EH (cell line): ENCODE results near the gene USP27X.

Experiments used
- DNase-seq: peaks from one replicate; pipeline ENCODE4 v3.0.0-alpha.2; 2015; ENCODE audit warnings: low read depth

Gene USP27X

DNA sequence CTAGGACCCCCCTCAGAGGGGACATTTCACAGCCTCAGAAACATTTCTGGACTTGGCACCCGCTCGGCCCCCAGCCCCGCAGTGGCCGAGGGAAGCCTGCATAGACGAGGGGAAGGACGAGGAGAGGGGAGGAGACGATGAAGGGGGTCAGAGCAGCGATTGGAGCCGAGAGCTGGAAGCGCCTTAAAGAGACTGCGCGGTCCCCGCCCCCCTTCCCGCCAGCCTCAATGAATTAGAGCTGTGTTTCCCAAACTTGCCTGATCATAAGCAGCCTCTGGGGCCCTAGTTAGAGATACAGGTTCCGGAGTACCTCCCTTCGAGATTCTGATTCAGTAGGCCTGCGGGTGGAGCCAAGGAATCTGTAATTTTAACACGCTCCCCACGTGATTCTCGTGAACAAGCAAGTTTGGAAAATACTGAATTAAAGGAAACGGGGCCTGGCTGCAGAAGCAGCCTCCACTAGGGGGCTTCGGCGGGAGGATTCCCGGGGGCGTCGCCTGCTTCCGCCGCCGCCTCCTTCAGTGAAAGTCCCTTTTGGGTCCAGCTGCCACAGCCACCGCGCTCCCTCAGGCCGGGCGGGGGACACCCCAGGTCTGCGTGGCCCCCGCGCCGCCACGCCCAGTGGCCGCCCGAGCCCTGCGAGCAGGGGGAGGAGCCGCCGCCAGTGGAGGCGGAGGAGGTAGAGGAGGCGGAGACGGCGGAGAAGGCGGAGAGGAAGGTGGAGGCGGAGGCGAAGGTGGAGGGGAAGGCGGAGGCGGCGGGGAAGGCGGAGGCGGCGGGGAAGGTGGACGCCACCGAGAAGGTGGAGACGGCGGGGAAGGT lies at the start of gene USP27X:
Gene USP27X, plus strand, starts transcription at position 651 of the 822 bp plus-strand sequence. CDS start 824 bp downstream, outside the sequence.
- peak; percentile 87 for DNase-seq

DNA sequence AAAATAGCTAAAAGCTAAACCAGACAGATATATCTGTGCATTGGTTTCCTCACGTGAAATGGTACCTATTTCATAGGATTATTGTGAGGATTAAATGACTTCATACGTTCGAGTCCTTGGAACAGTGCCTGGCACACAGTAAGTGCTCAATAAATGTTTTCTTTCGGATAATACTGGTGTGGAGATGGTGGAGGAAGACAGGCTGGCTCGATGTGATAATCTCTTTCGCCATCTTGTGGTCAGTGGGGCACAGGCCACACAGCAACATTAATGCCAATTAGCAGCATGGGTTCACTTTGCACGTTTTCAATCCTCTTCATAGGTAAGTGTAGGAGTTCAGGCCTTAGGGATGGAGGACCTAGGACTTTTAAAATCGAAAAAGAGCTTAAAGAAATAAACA lies 40.9 kb upstream of the USP27X start:
- DNase-seq: peak; percentile 32

DNA sequence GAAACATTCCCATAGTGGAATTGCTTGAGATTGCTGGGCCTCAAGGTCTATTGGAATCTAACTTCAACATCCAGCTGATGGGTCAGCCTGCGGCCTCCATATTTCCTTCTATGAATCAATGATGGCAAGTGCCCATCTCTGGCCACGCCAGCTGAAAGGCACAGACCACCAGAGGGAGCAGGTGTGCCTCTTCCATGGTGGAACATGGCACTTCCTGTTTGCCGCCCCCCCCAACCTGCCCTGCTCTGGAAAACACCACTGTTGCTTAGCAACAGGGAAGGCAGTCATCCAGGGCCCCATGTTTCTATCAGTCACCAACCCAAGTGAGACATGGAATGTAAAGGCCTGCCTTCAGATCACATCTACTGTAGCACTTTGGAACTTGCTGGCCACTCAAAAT lies 38.6 kb upstream of the USP27X start:
- peak; percentile 65 for DNase-seq

DNA sequence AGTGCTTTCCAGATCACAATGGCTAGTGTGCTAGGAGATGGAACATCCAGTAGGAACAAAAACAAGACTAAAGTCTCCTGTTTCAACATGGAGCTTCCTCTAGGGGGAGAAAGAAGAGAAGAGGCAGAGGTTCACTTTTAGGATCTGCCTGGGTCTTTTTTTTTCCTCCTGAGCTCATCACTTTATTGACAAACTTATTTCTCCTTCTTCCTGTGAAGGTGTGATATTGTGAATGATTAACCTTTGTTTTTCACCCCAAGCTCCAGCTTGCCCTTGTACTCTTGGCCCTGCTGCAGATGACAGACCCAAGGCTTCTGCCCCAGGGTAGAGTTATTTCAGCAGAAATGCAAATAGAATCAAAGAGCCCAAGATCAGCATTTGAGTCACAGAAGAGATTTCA lies 36.7 kb upstream of the USP27X start:
- no peak for DNase-seq

DNA sequence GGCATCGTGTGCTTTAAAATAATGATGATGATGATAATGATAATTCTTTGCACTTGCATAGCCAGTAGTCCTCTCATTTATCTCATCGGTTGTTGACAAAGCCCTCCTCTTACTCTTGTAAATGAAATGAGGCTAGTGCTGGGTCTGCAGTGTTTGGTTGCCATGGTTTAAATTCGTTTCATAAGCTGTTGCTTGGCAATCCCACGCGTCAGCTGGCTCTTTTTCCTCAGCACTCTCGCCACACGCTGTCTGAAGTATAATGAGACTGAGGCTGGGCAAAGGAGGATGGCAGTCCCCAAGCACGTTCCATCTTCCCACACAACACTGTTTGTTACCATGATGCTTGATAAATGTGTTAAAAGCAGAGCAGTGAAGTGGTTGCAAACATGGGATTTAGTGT lies 34.7 kb upstream of the USP27X start:
- no peak for DNase-seq

DNA sequence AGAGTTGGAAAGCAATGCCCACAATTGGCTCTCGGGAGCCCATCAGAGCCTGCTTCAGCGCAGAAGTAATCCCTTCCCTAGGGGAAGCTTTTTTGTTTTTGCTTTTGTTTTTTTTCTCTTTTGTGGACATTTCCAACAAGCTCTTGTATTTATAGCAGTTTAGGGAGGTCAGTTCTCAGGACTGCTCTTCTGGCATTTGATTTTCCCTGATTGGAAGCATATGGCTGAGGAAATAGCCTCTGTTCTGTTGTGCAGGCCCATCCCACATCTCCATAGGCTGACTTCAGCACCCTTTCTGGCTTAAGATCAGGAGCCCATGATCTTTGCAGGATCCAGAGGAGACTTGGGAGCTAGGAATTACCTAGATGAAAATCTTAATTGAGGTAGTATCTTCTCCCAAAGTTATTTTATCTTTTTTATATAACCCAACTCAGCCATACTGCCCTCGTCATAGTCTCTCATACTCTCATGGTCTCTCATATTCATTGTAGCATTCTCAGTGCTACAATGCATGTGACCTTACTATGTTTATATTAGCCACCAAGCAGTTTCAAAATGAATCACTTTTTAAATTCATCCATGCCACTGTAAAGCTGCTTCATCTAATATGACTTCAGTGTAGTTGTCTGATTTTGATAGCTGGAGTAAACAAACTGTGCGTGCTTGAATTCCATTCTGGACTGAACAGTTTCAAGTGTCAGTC lies 33.4 kb upstream of the USP27X start:
- peak; percentile 1 for DNase-seq

DNA sequence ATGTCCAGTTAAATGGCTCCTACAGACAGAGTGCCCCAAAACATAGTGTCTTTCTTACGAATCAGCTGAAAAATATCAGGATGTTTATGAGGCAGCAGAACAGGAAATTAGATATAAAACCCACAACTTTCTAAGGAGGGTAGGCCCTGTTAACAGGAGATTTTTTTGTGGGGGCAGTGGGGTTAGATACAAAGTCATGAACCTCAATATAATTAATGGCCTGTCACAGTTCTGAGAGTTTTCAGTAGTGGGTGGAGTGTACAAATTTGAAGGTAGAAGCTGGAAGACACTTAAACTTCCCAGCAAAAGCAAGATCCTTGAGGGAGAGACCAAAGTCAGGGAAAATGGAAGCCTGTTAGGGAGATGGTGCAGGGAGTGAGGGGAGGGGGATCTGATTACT lies 32.8 kb upstream of the USP27X start:
- no peak for DNase-seq

DNA sequence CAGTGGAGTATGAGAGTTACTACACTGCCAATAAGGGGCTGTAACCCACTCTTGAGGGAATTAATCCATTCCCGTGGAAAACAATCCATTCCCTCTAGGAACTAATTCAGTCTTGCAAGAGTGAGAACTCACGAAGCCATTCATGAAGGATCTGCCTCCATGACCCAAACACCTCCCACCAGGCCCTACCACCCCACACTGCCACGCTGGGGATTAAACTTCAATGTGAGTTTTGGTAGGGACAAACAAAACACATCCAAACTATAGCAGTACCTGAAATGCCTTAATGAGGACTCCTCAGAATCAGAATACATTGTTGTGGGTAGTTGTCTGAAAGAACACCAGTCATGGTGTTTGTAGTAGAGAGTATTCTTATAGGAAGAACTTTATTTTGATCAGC lies 31.0 kb upstream of the USP27X start:
- DNase-seq: no peak

DNA sequence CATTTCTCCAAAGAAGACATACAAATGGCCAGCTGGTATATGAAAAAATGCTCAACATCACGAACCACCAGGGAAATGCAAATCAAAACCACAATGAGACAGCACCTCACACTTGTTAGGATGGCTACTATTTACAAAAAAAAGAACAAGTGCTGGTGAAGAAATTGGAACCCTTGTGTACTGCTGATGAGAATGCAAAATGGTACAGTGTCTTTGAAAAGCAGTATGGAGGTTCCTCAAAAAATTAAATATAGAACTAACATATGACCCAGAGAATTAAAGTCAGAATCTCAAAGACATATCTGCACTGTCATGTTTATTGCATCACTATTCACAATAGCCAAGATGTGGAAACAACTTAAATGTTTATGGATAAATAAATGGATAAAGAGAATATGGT lies 29.3 kb upstream of the USP27X start:
- DNase-seq: no peak

DNA sequence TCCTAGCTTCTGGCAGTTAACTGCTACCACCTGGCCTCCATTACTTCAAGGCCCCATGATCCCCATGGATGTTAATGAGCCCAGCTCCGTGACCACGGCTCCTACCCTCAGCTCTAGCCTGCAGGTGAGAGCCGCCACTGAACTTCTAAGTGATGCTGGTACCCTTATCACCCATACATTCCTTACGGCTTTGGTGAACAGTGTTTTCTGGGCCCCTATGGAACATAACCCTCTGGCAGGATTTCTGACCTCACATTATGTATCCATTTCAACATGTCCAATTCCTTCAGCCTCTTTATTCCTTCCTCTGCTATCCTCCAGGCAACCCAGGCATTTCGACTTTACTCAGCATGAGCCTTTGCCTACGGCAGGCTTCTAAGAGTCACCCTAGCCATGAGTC lies 25.6 kb upstream of the USP27X start:
- DNase-seq: no peak

DNA sequence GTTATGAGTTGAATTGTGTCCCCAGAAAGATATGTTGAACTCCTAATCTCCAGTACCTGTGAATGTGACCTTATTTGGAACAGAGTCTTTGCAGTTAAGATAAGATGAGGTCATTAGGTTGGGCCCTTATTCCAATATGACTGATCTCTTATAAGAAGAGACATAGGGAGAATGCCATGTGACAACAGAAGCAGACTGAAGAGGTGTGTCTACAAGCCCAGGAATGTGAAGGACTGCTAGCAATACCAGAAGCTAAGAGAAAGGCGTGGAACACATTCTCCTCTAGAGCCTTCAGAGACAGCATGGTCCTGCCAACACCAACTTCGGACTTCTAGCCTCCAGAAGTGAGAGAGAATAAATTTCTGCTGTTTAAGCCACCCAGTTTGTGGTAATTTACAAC lies 22.5 kb upstream of the USP27X start:
- no peak for DNase-seq

DNA sequence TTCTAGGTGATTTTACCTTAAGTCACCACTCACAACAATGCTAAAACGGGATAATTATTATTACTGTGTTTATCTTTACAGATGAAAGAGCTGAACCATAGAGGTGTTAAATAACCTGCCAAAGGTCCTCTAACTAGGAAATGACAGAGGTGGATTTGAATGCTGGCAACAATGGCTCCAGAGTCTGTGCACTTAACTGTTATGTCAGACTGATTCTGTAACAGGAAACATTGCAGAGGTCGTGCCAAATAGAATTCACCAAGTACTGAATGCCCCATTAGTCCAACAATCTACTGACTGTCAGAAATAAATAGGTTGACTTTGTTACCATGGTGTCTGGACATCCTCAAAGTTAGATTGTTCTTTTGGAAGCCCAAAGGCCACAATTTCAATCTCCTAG lies 20.9 kb upstream of the USP27X start:
- DNase-seq: no peak

DNA sequence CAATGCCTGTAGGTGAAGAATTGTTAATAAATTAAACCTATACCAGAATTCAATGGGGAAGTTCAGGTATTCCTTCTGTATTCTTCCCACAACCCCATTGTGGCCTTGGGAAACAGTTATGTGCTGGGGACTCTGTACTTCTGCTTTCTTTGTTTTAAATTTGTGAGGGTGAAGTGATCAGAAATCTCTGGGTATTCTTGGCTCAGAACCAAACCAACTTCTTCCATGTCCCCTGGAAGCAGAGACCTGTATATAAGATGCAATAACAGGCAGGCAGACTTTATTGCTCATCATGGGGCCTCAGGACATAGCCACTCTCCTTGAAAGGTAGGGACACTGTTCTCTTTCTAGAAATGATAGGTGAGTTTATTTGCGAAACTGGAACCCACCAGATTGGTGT lies 19.8 kb upstream of the USP27X start:
- no peak for DNase-seq

DNA sequence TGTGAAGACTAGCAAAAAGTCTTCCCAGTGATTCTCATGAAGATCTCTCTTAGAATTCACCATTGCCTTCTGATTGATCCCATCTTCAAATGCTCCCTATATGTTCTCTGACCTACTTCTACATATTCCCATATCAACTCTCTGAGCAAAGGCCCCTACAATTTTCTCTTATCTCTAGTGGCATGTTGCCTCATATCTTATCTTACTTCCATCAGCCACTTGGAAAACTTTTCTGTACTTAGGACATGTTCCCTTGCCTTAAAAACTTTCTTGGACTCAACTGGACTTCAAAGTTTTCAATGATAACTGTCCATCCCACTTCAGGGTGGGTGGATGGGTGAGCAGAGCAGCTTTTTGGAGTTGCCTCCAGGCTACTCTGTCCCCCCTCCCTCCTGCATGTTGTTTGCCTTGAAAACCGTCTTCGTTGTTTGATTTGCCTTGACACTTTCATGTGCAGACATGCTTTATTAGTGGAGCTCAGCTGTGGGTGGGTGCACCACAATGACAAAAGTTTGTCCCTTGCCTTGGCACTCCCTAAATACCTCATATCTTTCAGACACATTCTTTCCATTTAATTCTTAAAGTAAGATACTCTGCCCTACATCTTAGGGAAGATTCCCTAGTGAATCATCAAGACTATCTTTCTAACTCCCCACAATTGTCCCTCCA lies 18.3 kb upstream of the USP27X start:
- no peak for DNase-seq

DNA sequence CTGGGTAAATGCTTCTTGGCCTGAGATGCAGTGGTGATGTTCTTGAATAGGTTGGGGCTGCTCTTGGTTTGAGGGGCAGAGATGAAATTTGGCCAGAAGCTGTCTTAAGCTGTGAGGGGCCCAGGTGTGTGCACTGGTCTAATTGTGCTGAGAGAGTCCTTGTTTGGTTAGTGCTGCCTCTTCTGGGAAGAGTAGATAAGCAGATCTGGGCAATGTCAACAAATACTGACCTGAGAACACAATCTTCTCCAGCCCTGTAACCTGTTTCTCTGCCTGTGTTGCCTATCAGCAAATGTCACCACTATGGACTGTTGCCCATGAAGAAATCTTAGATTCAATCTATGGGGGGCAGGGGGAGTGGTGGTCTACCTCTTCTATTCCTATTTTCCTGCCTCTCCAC lies 17.2 kb upstream of the USP27X start:
- DNase-seq: no peak

DNA sequence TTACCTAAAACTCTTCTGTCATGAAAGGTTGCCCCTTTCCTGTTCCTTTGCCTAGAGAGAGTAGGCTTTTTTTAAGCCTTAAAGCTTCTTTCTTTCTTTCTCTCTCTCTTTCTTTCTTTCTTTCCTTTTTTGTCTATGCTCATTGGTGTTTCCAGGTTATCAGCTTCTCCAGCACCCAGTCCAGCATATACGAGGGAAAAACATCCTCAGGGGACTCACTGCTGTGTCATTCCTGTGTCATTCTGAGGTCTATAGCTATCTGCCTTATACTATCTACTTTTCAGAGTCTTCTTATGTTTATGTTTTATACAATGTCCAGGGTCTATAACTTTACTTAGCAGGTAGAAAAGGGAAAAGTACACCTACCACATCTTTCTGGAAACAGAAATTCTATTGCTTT lies 10.5 kb upstream of the USP27X start:
- no peak for DNase-seq

DNA sequence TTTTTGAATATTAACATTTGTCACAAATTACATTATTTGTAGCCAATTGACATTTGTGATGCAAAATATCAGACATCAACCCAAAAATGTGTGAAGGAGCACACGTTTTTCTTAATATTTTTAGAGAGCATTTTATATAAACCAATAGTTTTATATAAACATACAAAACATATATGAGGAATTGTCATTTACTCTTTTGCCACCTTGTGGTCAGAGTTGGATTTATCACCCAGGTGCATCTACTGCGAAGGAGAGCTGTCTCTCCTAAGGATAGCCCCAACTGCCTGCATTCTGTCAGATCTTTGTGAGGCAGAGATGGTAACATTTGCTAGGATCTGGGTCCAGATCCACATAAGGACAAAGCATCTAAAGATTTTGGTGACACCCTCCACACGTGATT lies 2.5 kb upstream of the USP27X start:
- peak; percentile 26 for DNase-seq

DNA sequence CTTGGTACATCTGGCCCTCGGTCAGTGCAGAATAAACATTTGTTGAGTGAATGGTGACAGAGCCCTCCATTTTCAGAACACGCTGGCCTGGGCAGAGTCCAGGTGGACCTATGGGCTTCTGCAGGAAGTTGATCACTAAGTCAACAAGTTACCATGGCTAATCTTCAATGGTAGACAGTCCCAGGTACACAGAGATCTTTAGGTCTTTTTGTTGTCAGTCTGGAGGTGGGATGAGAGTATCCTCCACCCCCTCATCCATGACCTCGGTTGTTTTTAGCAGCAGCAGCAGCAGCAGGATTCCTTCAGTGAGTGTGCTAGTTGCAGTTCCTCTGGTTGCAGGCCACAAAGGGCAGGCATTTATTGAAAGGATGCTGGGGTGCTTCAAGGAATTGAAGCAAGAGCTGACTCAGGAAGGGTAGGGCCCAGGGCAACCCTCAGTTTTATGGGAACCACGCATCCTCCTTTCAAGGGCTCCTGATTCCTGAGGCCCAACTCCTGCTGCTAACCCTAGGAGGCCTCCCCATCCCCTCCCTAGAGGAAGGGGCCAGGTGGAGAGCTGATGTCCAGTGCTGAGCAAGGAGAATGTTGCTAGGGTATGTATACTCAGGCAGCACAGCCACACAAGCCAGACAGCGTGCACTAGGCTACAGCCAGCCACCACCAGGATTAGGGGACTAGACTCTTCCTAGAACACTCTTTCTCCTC lies 1.7 kb upstream of the USP27X start:
- DNase-seq: no peak

DNA sequence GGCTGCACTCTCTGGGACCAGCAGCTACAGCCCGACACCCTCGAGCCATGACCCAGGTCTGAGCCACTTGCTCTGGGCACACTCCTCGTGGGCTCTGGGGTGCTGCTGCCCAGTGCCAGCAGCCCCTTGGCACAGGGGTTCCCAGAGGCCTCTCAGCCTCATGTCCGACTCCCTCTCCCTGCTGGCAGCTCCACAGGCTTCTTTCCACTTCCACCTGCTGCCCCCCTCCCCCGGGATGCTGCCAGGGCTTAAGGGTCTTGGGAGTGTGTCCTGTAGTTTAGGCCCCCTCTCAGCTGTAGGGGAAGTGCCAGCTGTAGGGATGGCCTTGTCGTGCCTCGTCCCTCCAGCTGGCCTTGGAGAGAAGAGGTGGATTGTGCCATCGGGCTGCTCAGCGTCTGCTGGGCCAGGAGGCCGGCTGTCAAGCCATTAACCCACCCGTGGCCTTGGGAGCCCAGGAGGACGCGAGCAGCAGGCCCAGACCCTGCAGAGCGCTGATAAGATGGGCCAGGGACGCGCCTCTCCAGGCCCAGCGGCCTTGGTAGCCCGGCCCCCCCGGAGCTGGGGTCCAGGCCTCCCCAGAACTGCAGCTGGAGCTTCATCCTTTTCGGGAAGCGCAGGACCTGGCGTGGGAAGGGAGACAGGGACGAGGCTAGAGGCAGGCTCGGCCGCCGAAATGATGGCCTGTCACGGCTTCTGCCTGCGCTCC lies 1.0 kb upstream of the USP27X start:
- no peak for DNase-seq

DNA sequence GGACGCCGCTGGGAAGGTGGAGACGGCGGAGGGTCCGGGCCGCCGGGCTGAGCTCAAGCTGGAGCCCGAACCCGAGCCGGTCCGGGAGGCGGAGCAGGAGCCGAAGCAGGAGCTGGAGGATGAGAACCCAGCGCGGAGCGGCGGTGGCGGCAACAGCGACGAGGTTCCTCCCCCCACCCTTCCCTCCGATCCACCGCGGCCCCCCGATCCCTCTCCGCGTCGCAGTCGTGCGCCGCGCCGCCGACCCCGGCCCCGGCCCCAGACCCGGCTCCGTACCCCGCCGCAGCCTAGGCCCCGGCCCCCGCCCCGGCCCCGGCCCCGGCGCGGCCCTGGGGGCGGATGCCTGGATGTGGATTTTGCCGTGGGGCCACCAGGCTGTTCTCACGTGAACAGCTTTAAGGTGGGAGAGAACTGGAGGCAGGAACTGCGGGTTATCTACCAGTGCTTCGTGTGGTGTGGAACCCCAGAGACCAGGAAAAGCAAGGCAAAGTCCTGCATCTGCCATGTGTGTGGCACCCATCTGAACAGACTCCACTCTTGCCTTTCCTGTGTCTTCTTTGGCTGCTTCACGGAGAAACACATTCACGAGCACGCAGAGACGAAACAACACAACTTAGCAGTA lies 483 bp downstream of the USP27X start:
- peak; percentile 4 for DNase-seq

DNA sequence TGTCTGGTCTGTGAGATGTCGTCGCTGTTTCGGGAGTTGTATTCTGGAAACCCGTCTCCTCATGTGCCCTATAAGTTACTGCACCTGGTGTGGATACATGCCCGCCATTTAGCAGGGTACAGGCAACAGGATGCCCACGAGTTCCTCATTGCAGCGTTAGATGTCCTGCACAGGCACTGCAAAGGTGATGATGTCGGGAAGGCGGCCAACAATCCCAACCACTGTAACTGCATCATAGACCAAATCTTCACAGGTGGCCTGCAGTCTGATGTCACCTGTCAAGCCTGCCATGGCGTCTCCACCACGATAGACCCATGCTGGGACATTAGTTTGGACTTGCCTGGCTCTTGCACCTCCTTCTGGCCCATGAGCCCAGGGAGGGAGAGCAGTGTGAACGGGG lies 1.4 kb downstream of the USP27X start:
- no peak for DNase-seq
